Central memory CD8-positive, alpha-beta T cell (primary cell): Measurements from ENCODE around the gene ABCB1.
A peak's percentile ranks its signal among the peaks of the same experiment; 100 is the strongest.

ENCODE experiments used
- ATAC-seq: fragments of 150-1000 bp; cut with Tn5 transposase; replicated peaks from 2 replicates; pipeline ENCODE4 v1.10.0; 2022; ENCODE audit warnings: mild to moderate bottlenecking, moderate FRiP score, moderate number of reproducible peaks; ENCODE audit not compliant: poor library complexity, severe bottlenecking; ENCODE audit errors: extremely low read depth
- DNase-seq, 2 donors: peaks; one replicate each; pipeline ENCODE4 v3.0.0; 2021; ENCODE audit warnings: low spot score in 2 of 2
- H3K27ac Mint-ChIP-seq: one replicate; pipeline ENCODE4 v1.8.0; 2022; ENCODE audit warnings: low read depth, mild to moderate bottlenecking, moderate library complexity, mixed read lengths
- H3K27me3 Mint-ChIP-seq: one replicate; pipeline ENCODE4 v1.8.0; 2022; ENCODE audit warnings: mixed read lengths
- H3K36me3 Mint-ChIP-seq: one replicate; pipeline ENCODE4 v1.8.0; 2022; ENCODE audit warnings: mild to moderate bottlenecking, moderate library complexity, mixed read lengths; ENCODE audit not compliant: insufficient read depth
- H3K4me1 Mint-ChIP-seq: one replicate; pipeline ENCODE4 v1.8.0; 2022; ENCODE audit warnings: mixed read lengths
- H3K4me3 Mint-ChIP-seq: one replicate; pipeline ENCODE4 v1.8.0; 2022; ENCODE audit warnings: mild to moderate bottlenecking, moderate library complexity, mixed read lengths
- H3K9me3 Mint-ChIP-seq: one replicate; pipeline ENCODE4 v1.8.0; 2022; ENCODE audit warnings: mixed read lengths

ABCB1 gene

DNA sequence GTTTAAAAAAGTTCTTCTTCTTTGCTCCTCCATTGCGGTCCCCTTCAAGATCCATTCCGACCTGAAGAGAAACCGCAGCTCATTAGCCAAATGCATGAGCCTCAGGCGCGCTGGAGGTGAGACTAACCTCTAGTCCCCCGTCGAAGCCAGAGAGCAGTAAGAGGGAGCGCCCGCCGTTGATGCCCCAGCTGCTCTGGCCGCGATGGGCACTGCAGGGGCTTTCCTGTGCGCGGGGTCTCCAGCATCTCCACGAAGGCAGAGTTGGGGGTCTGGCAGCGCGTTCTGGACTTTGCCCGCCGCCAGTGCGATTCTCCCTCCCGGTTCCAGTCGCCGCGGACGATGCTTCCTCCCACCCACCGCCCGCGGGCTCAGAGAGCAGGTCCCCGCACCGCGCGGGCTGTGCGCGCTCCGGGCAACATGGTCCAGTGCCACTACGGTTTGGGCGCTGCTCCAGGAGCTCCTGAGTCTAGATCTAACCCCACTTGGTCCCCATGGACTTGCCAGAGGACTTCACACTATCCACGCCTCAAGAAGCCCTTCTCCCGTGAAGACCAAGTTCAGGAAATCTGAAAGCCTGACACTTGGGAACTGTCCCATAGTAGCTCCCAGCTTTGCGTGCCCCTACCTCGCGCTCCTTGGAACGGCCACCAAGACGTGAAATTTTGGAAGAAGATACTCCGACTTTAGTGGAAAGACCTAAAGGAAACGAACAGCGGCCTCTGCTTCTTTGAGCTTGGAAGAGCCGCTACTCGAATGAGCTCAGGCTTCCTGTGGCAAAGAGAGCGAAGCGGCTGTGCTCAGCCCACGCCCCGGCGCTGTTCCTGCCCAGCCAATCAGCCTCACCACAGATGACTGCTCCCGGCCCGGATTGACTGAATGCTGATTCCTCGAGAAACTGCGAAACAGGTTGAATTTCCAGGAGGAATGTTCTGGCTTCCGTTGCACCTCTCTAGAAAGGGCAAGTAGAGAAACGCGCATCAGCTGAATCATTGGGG, at the start of gene ABCB1:
Gene ABCB1, minus strand, starts transcription at position 755 of the 995 bp plus-strand sequence. Its CDS starts 700 bp downstream, at position 55.
- Mint-ChIP-seq H3K4me1 (peaks cover 21% of the 10 kb centered on the region), H3K27me3 (peaks cover 61% of the 10 kb centered on the region), H3K4me3 (peak within 1 kb of the TSS; percentile 61), H3K9me3 (no peaks in the 10 kb centered on the region), H3K36me3 (peaks cover 6% of the 10 kb centered on the region), H3K27ac (peak within 1 kb of the TSS; percentile 73)
- ATAC-seq (peak; percentile 74), DNase-seq (peak in 1 of 2 donors; percentile 13)

GRCh38 chr7:87648316-87648715, 47.6 kb upstream of the ABCB1 start:
- Mint-ChIP-seq H3K36me3 (no peaks in the 10 kb centered on the region), H3K27me3 (peaks cover 10% of the 10 kb centered on the region), H3K4me3 (no peak overlapping the region), H3K27ac (no peak overlapping the region), H3K9me3 (no peaks in the 10 kb centered on the region), H3K4me1 (no peaks in the 10 kb centered on the region)
- ATAC-seq: no peak
- no peak for DNase-seq

DNA sequence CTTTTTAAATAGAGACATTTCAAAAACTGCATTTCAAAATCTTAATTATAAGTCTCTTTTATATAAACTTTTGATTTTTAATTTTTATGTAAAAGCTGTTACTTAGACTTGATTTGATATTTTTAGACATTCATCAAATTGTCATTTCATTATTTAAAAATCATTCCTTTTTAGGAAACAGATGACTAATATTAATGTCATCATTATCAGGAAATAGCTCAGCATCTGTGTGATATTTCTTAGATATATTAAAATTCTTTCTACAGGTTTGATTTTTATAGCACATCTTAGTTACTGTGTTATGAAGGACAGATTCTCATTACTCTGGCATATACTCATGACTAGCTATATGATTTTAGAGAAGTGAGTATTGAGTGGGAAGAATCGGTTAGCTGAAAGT, 44.8 kb upstream of the ABCB1 start:
- ATAC-seq: no peak
- H3K4me3 Mint-ChIP-seq: no peak overlapping the region
- peaks cover 1% of the 10 kb centered on the region for H3K36me3 Mint-ChIP-seq
- H3K9me3 Mint-ChIP-seq: no peaks in the 10 kb centered on the region
- H3K27ac Mint-ChIP-seq: no peak overlapping the region
- peaks cover 10% of the 10 kb centered on the region for H3K27me3 Mint-ChIP-seq
- DNase-seq: no peak
- H3K4me1 Mint-ChIP-seq: no peaks in the 10 kb centered on the region

GRCh38 chr7:87635921-87636320, 35.2 kb upstream of the ABCB1 start:
- Mint-ChIP-seq H3K4me1 (no peaks in the 10 kb centered on the region), H3K4me3 (no peak overlapping the region), H3K27ac (no peak overlapping the region), H3K36me3 (peaks cover 1% of the 10 kb centered on the region), H3K9me3 (no peaks in the 10 kb centered on the region), H3K27me3 (no peaks in the 10 kb centered on the region)
- ATAC-seq (no peak), DNase-seq (no peak)

DNA sequence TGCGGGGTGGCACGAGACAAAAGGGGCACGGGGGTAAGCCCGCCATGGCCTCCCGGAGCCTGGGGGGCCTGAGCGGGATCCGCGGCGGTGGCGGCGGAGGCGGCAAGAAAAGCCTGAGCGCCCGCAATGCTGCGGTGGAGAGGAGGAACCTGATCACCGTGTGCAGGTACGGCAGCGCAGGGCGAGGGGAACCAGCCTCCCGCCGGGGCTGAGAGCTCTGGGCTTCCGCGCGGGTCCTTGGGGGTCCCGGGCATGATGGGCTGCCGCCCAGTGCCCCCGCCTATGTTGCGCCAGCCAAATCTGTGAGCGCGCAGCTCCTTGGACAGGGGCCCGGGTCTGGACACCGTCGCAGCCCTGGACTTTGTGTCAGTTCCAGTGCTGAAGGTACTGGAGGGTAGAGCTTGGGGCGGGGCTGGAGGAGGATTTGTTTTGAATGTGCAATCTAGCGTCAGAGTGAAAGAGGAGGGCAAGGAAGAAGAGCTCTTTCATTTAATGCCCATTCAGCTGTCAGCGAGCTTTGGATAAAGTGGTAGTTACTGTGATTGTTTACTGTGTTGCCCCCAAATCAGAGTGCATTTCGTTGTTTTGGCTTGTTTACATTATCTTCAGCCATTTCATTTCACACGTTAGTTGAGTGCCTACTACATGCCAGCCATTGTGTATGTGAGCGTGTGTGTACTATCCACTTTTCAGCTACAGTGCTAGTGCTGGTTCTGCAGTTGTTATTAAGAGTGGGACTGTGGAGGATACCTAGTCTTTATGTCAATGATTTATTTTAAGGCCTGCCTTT, 28.3 kb upstream of the ABCB1 start:
- Mint-ChIP-seq H3K4me3 (peak overlapping the region; percentile 84), H3K27ac (no peak overlapping the region), H3K9me3 (no peaks in the 10 kb centered on the region), H3K27me3 (peaks cover 7% of the 10 kb centered on the region), H3K36me3 (peaks cover 15% of the 10 kb centered on the region), H3K4me1 (peaks cover 8% of the 10 kb centered on the region)
- ATAC-seq (peak; percentile 9), DNase-seq (no peak)

GRCh38 chr7:87627634-87627994, 26.9 kb upstream of the ABCB1 start:
- Mint-ChIP-seq H3K36me3 (peaks cover 15% of the 10 kb centered on the region), H3K9me3 (no peaks in the 10 kb centered on the region), H3K27ac (peak overlapping the region; percentile 32), H3K4me3 (peak overlapping the region; percentile 84), H3K27me3 (peaks cover 7% of the 10 kb centered on the region), H3K4me1 (peaks cover 8% of the 10 kb centered on the region)
- ATAC-seq (peak; percentile 29), DNase-seq (no peak)

DNA sequence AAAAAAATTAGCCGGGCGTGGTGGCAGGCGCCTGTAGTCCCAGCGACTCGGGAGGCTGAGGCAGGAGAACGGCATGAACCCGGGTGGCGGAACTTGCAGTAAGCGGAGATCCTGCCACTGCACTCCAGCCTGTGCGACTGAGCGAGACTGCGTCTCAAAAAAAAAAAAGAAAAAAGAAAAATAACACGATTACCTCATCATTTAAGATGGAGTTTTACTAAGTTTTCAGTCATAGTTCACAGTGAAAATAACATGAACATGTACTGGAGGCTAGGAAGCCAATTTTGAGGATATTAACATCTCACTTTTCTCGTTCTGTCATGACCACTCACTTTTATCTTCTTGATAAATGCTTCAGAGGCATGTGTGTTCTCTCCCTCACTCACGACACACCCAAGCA, 24.4 kb upstream of the ABCB1 start:
- peaks cover 7% of the 10 kb centered on the region for H3K27me3 Mint-ChIP-seq
- H3K9me3 Mint-ChIP-seq: no peaks in the 10 kb centered on the region
- H3K27ac Mint-ChIP-seq: no peak overlapping the region
- H3K4me1 Mint-ChIP-seq: peaks cover 8% of the 10 kb centered on the region
- H3K36me3 Mint-ChIP-seq: peaks cover 15% of the 10 kb centered on the region
- DNase-seq: no peak
- no peak overlapping the region for H3K4me3 Mint-ChIP-seq
- ATAC-seq: no peak

DNA sequence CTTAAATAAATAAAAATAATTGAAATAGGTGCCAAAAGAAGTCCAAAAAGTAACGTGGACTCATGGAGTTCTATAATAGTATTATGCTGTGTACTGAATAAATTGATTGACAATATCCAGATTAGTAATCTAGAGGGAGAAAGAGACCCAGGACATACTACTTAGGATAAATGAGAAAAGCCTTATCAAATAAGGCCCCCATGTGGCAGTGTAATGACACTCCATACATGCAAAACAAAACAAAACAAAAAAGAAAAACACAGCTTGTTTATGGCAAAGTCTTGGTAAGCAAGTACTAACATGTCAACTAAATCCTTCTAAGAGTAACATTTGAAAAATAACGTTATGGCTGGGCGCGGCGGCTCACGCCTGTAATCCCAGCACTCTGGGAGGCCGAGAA, 23.9 kb upstream of the ABCB1 start:
- Mint-ChIP-seq H3K27ac (no peak overlapping the region), H3K9me3 (no peaks in the 10 kb centered on the region), H3K36me3 (peaks cover 15% of the 10 kb centered on the region), H3K4me3 (no peak overlapping the region), H3K27me3 (peaks cover 7% of the 10 kb centered on the region), H3K4me1 (peaks cover 8% of the 10 kb centered on the region)
- ATAC-seq (no peak), DNase-seq (no peak)

- no peak for ATAC-seq
- Mint-ChIP-seq H3K4me1 (no peaks in the 10 kb centered on the region), H3K4me3 (no peak overlapping the region), H3K9me3 (no peaks in the 10 kb centered on the region), H3K36me3 (no peaks in the 10 kb centered on the region), H3K27me3 (peaks cover 18% of the 10 kb centered on the region), H3K27ac (no peak overlapping the region)
- no peak for DNase-seq
Measured at GRCh38 chr7:87615197-87615596, 14.5 kb upstream of the ABCB1 start.

GRCh38 chr7:87609916-87610315, 9.2 kb upstream of the ABCB1 start:
- Mint-ChIP-seq H3K4me1 (no peaks in the 10 kb centered on the region), H3K36me3 (no peaks in the 10 kb centered on the region), H3K27ac (no peak overlapping the region), H3K9me3 (no peaks in the 10 kb centered on the region), H3K4me3 (no peak overlapping the region), H3K27me3 (peaks cover 16% of the 10 kb centered on the region)
- DNase-seq (no peak), ATAC-seq (no peak)

DNA sequence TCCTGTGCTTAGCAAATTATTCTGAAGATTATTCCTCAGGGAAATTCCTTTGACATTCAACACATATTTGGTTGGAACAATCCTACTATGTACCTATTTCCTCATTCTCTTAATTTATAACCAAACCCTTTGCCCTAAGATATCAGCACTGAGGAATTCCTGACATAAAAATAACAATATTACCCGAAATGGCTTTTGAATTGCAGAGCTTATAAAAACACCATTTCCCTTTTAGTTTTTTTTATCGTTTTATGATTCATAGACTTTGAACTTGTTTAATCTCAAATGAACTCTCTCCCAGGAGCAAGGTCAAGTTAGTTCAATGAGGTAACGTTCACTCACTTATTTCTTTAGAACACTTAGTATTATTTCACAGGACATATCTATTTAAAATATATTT, 7.7 kb upstream of the ABCB1 start:
- no peak for DNase-seq
- H3K27ac Mint-ChIP-seq: no peak overlapping the region
- no peaks in the 10 kb centered on the region for H3K4me1 Mint-ChIP-seq
- no peaks in the 10 kb centered on the region for H3K36me3 Mint-ChIP-seq
- peaks cover 25% of the 10 kb centered on the region for H3K27me3 Mint-ChIP-seq
- H3K9me3 Mint-ChIP-seq: no peaks in the 10 kb centered on the region
- H3K4me3 Mint-ChIP-seq: no peak overlapping the region
- no peak for ATAC-seq

DNA sequence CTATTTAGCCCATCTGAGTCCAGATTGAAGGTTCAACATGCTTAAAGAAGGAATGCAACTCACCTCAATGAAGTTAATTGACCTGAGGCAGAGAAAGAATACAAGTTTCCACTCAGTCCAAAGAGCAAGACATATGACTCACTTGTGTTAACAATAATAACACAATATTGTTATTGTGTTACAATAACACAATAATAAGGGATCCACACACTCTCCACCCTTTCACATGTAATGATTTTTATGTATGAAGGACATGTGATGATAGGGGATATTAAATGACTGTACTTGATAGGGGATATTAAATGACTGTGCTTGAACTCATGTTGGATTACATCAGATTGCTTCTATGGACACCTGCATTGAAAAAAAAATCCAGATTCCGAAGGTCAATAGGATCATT, 3.6 kb upstream of the ABCB1 start:
- ATAC-seq: no peak
- DNase-seq: no peak
- no peaks in the 10 kb centered on the region for H3K9me3 Mint-ChIP-seq
- no peak overlapping the region for H3K4me3 Mint-ChIP-seq
- peaks cover 14% of the 10 kb centered on the region for H3K4me1 Mint-ChIP-seq
- peaks cover 57% of the 10 kb centered on the region for H3K27me3 Mint-ChIP-seq
- no peak overlapping the region for H3K27ac Mint-ChIP-seq
- H3K36me3 Mint-ChIP-seq: peaks cover 6% of the 10 kb centered on the region
